Thyroid gland (tissue), 4 donors: Measurements from ENCODE around the gene SPTBN1.

Experiments
- POLR2A ChIP-seq, 2 donors: fragments of 450-650 bp; IDR thresholded peaks; one replicate each; pipeline ENCODE4 v1.6.1; 2017; ENCODE audit warnings: antibody characterized with exemption in 2 of 2, mild to moderate bottlenecking in 2 of 2, moderate library complexity in 1 of 2
- TF ChIP-seq, protein P1 (sequence below), 6 experiments: fragments of 200-600 bp in 3 of 6; fragments of 450-650 bp in 3 of 6; sonication (generic) in 3 of 6; IDR thresholded peaks; one replicate each; pipeline ENCODE4 v1.5.1; 2016 to 2019; ENCODE audit warnings: antibody characterized with exemption in 6 of 6, mild to moderate bottlenecking in 2 of 6, inconsistent platforms in 1 of 6, moderate library complexity in 1 of 6

DNA sequence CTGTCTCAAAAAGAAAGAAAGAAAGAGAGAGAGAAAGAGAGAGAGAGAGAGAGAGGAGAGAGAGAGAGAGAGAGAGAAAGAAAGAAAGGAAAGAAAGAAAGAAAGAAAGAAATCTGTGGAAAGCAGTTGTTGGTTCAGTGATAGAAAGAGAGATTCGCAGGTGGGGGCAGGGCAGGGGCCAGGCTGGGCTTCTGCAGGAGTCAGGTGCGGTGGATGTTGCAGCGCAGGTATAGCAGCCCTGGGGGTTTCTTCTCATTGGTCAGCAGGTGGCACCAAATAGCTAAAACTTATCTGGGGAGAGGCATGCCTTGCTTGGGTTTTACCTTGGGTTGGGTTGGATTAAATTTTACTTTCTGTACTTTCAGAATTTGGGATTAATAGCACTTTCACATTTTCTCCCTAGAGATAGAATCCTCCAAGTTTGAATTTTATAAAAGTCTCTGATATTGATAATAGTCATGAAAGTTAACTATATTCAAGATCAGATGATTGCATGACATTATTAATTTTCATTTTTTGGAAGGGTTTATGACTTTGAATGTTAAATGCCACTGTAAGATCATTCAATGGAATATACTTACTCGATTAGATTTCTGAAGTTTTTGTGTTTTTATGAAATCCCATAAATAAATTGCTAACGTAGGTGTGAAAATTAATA lies 66.6 kb downstream of the SPTBN1 start:
- TF ChIP-seq, protein P1, sequence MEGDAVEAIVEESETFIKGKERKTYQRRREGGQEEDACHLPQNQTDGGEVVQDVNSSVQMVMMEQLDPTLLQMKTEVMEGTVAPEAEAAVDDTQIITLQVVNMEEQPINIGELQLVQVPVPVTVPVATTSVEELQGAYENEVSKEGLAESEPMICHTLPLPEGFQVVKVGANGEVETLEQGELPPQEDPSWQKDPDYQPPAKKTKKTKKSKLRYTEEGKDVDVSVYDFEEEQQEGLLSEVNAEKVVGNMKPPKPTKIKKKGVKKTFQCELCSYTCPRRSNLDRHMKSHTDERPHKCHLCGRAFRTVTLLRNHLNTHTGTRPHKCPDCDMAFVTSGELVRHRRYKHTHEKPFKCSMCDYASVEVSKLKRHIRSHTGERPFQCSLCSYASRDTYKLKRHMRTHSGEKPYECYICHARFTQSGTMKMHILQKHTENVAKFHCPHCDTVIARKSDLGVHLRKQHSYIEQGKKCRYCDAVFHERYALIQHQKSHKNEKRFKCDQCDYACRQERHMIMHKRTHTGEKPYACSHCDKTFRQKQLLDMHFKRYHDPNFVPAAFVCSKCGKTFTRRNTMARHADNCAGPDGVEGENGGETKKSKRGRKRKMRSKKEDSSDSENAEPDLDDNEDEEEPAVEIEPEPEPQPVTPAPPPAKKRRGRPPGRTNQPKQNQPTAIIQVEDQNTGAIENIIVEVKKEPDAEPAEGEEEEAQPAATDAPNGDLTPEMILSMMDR (IDR thresholded peaks at IDR 0.05), result peak in 4 of 6 experiments; percentile 64 to 87 (median 73)
- TF ChIP-seq POLR2A (IDR thresholded peaks at IDR 0.05), result no peak
